Measurements from ENCODE around the gene KRT80. TPM values are rescaled to one million over a fixed set of nuclear protein-coding genes. Genes with fewer than 3 reads are reported as not detected.

KRT80 gene
- total and polyA plus RNA-seq, 3 experiments from 2014 or later, result not detected

DNA sequence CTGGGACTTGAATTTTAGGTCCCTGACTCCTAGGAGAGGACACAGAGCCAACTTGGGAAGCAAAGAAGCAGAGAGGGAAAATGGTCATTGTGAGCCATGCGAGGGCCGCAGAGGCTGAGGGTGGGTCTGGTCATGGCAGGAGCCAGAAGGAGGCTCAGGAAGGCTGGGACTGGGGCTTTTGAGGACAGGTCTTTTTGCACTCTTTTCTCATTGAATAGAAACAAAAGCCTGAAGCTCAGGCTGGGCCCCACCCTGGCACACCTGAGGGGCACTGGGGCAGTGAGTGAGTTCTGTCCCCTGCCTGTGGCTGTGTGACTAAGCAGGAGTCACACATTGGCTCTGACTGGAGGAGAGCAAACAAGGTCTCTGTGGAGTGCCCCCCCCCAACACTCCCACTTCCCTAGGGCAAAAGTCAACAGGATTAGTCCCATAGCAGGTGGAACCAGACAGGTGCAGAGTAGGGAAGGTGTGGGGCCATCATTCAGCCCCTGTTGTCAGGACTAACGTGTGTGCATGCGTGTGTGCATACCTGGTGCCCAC lies 44.1 kb upstream of the KRT80 start:
- peaks cover 0 to 2% (median 0%) of the 10 kb centered on the region in 3 donors for H3K4me1 Mint-ChIP-seq
- H3K4me3 Mint-ChIP-seq, result no peak overlapping the region
- ChIA-PET POLR2A (no interaction called here), CTCF (no interaction called here)
- H3K27me3 Mint-ChIP-seq, result peaks cover 31 to 45% of the 10 kb centered on the region in 2 donors
- H3K27ac Mint-ChIP-seq, result no peak overlapping the region
- H3K27me3 ChIP-seq (ENCODE audit: insufficient read depth, low read length, poor library complexity, severe bottlenecking), result no peaks in the 10 kb centered on the region
- DNase-seq, result no peak
- H3K27ac ChIP-seq (ENCODE audit: low read depth, low read length), result no peak overlapping the region
- no peaks in the 10 kb centered on the region for H3K4me1 ChIP-seq (ENCODE audit: insufficient read depth, low read length)
- no peak overlapping the region for H3K4me3 ChIP-seq (ENCODE audit: low read length)
- no peaks in the 10 kb centered on the region for H3K9me3 ChIP-seq (ENCODE audit: low read length)
- H3K36me3 Mint-ChIP-seq, result no peaks in the 10 kb centered on the region
- H3K9me3 Mint-ChIP-seq, result peaks cover 0 to 2% (median 0%) of the 10 kb centered on the region in 5 donors
- no peaks in the 10 kb centered on the region for H3K36me3 ChIP-seq (ENCODE audit: insufficient read depth, low read length)

DNA sequence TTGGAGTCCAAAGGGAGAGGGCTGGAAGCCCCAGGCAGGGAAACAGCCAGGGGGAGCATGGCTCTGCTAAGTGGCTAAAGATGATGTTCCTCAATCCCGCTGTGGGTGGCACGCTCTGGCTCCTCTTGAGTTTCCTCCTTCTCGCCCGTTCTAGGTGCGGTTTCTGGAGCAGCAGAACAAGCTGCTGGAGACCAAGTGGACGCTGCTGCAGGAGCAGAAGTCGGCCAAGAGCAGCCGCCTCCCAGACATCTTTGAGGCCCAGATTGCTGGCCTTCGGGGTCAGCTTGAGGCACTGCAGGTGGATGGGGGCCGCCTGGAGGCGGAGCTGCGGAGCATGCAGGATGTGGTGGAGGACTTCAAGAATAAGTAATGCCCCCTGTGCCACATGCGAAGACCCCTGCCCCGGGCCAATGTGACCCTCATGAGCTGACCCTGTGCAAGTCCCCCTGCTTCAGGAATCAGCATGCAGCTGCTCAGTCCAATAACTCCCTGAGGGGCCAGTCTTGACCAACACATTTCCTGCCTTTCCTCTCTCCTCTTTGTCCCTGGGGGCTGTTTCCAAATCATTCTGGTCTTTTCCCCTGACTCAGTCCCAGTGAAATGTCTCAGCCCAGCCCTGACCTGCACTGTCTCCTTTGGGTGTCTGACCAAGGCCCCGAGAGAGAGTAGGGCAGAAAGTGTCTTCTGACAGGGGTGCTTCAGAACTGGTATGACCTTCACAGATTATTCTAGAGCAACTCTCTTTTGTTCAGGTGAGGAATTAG lies 43.4 kb upstream of the KRT80 start:
- no peak overlapping the region for H3K27ac Mint-ChIP-seq
- peaks cover 0 to 2% (median 0%) of the 10 kb centered on the region in 5 donors for H3K9me3 Mint-ChIP-seq
- H3K4me3 Mint-ChIP-seq, result no peak overlapping the region
- no peaks in the 10 kb centered on the region for H3K36me3 Mint-ChIP-seq
- Histone ChIP-seq H3K27ac (ENCODE audit: low read depth, low read length) (no peak overlapping the region), H3K4me1 (ENCODE audit: insufficient read depth, low read length) (no peaks in the 10 kb centered on the region), H3K9me3 (ENCODE audit: low read length) (no peaks in the 10 kb centered on the region), H3K36me3 (ENCODE audit: insufficient read depth, low read length) (no peaks in the 10 kb centered on the region), H3K27me3 (ENCODE audit: insufficient read depth, low read length, poor library complexity, severe bottlenecking) (no peaks in the 10 kb centered on the region), H3K4me3 (ENCODE audit: low read length) (no peak overlapping the region)
- CTCF ChIA-PET, result no interaction called here
- DNase-seq, result no peak
- POLR2A ChIA-PET, result no interaction called here
- H3K27me3 Mint-ChIP-seq, result peaks cover 32 to 51% of the 10 kb centered on the region in 2 donors
- H3K4me1 Mint-ChIP-seq, result peaks cover 0 to 2% (median 0%) of the 10 kb centered on the region in 3 donors

DNA sequence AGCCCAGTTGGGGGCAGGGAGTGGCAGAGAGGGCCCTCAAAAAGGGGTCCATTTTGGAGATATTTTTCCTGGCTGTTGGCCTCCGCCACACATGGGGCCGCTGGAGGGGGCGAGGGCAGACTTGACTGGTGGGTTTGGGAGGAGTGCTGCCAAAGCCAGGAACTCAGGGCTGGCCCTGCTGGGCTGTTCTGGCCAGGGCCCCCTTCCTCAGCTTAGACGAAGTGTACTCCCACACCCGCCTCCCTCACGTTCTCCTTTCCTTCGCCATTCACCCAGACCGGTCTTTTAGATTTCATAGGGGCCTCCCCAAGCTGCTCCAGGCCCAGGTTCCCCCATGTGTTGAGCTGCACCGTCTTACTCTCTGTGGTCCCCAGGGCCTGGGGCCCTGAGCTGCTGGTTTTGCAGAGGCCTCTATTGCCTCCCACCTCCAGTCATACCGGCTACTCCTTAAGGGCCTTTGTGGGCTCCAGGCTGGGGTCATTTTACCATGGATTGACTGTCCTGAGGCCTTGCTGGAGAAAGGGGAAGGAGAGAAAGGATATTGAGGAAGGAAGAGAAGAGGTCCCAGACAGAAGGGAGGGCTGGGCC lies 42.5 kb upstream of the KRT80 start:
- DNase-seq, result no peak
- Mint-ChIP-seq H3K36me3 (no peaks in the 10 kb centered on the region), H3K4me3 (no peak overlapping the region), H3K27ac (no peak overlapping the region), H3K27me3 (peaks cover 41 to 57% of the 10 kb centered on the region in 2 donors), H3K9me3 (peaks cover 0 to 2% (median 0%) of the 10 kb centered on the region in 5 donors), H3K4me1 (peaks cover 0 to 2% (median 0%) of the 10 kb centered on the region in 3 donors)
- POLR2A ChIA-PET, result no interaction called here
- H3K4me3 ChIP-seq (ENCODE audit: low read length), result no peak overlapping the region
- CTCF ChIA-PET, result no interaction called here
- H3K27me3 ChIP-seq (ENCODE audit: insufficient read depth, low read length, poor library complexity, severe bottlenecking), result no peaks in the 10 kb centered on the region
- no peak overlapping the region for H3K27ac ChIP-seq (ENCODE audit: low read depth, low read length)
- no peaks in the 10 kb centered on the region for H3K36me3 ChIP-seq (ENCODE audit: insufficient read depth, low read length)
- H3K4me1 ChIP-seq (ENCODE audit: insufficient read depth, low read length), result no peaks in the 10 kb centered on the region
- no peaks in the 10 kb centered on the region for H3K9me3 ChIP-seq (ENCODE audit: low read length)

DNA sequence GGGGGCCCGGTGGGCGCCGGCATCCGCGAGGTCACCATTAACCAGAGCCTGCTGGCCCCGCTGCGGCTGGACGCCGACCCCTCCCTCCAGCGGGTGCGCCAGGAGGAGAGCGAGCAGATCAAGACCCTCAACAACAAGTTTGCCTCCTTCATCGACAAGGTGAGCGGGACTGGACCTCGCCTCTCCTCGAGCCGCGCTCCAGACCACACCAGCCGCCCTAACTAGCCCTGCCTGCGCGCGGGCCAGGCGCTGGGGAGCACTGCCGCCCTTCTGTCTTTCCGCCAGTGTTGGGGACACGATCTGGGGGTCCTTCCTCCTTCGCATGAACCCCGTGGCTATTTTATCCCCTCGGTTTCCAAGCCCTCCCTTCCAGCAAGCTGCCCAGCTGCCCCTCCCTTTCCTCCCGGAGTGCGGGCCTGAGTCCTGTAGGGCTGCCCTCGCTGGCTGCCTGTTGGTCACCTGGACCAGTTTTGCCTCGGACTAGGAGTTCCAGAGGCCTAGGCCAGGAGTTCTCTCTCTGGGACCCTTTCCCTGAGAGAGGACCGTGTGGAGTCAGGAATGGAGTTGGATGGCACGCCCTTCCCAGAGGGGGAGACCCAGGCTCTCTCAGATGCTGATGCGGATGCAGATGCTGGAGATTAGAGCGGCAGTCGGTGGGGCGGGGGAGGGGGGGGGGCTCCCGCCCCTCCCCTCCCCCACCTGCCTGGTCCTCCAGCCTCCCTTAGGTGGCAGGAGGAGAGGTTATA lies 41.8 kb upstream of the KRT80 start:
- H3K4me3 ChIP-seq (ENCODE audit: low read length), result no peak overlapping the region
- H3K27me3 ChIP-seq (ENCODE audit: insufficient read depth, low read length, poor library complexity, severe bottlenecking), result no peaks in the 10 kb centered on the region
- Mint-ChIP-seq H3K4me1 (peaks cover 0 to 2% (median 0%) of the 10 kb centered on the region in 3 donors), H3K4me3 (no peak overlapping the region), H3K27me3 (peaks cover 41 to 58% of the 10 kb centered on the region in 2 donors), H3K36me3 (no peaks in the 10 kb centered on the region), H3K27ac (no peak overlapping the region), H3K9me3 (peaks cover 0 to 2% (median 0%) of the 10 kb centered on the region in 5 donors)
- no peaks in the 10 kb centered on the region for H3K4me1 ChIP-seq (ENCODE audit: insufficient read depth, low read length)
- CTCF ChIA-PET, result no interaction called here
- H3K36me3 ChIP-seq (ENCODE audit: insufficient read depth, low read length), result no peaks in the 10 kb centered on the region
- POLR2A ChIA-PET, result no interaction called here
- H3K9me3 ChIP-seq (ENCODE audit: low read length), result no peaks in the 10 kb centered on the region
- no peak overlapping the region for H3K27ac ChIP-seq (ENCODE audit: low read depth, low read length)
- DNase-seq, result no peak

DNA sequence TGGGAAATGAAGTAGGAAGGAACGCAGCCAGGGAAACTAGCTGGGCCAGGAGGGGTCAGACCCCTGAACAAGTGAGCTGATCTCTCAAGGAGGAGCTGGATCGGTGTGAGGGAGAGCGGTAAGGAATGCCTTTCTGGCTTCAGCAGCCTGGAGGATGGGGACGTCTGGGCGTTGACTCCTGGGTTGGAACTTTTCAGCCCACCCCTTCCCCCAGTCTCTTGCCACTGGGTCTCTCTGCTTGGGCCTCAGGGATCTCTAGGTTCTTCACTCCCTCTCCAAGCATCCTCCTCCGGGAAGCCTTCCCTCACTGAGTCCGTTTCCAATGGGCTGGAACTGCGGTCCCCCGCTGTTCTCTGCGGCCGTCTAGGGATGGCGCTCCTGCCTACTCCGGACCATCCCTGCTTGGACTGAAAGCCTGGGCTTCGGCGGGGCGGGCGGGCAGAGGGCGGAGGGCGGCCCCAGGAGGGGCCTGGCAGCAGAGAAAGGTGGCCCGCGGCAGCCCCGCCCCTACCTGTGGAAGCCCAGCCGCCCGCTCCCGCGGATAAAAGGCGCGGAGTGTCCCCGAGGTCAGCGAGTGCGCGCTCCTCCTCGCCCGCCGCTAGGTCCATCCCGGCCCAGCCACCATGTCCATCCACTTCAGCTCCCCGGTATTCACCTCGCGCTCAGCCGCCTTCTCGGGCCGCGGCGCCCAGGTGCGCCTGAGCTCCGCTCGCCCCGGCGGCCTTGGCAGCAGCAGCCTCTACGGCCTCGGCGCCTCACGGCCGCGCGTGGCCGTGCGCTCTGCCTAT lies 41.1 kb upstream of the KRT80 start, which contains the start of gene KRT7:
KRT7 (plus strand) TSS at position 570 of the 788 bp plus-strand sequence; CDS start at position 624, 54 bp downstream.
- ChIA-PET CTCF (no interaction called here), POLR2A (no interaction called here)
- Mint-ChIP-seq H3K9me3 (peaks cover 0 to 2% (median 0%) of the 10 kb centered on the region in 5 donors), H3K27ac (no peak within 1 kb of the TSS), H3K27me3 (peaks cover 46 to 63% of the 10 kb centered on the region in 2 donors), H3K4me3 (no peak within 1 kb of the TSS), H3K4me1 (peaks cover 0 to 2% (median 0%) of the 10 kb centered on the region in 3 donors), H3K36me3 (no peaks in the 10 kb centered on the region)
- Histone ChIP-seq H3K27me3 (ENCODE audit: insufficient read depth, low read length, poor library complexity, severe bottlenecking) (no peaks in the 10 kb centered on the region), H3K4me1 (ENCODE audit: insufficient read depth, low read length) (no peaks in the 10 kb centered on the region), H3K36me3 (ENCODE audit: insufficient read depth, low read length) (no peaks in the 10 kb centered on the region), H3K27ac (ENCODE audit: low read depth, low read length) (no peak within 1 kb of the TSS), H3K9me3 (ENCODE audit: low read length) (no peaks in the 10 kb centered on the region), H3K4me3 (ENCODE audit: low read length) (no peak within 1 kb of the TSS)
- DNase-seq, result no peak

DNA sequence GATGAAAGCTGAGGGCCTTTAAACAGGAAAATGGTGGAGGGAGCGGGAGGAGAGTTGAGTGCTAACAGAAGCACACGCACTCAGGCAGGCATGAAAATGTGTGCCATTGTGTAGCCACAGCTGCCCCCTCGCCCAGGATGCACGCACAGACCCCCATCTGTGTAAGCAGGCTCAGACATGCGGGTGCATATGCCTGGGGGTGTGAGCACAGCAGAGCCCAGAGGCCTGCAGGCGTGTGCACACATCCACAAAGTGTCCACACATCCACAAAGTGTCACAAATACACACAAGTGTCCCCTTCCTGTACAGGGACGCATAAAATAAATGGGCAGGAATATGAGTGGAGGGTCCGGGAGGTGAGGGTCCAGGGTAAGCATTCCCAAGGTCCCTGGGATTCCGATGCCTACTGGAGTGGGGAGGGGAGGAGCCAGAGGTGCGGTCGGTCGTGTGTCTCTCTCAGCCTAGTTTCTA lies 40.4 kb upstream of the KRT80 start:
- Histone ChIP-seq H3K36me3 (ENCODE audit: insufficient read depth, low read length) (no peaks in the 10 kb centered on the region), H3K4me3 (ENCODE audit: low read length) (no peak overlapping the region), H3K27ac (ENCODE audit: low read depth, low read length) (no peak overlapping the region), H3K27me3 (ENCODE audit: insufficient read depth, low read length, poor library complexity, severe bottlenecking) (no peaks in the 10 kb centered on the region), H3K9me3 (ENCODE audit: low read length) (no peaks in the 10 kb centered on the region), H3K4me1 (ENCODE audit: insufficient read depth, low read length) (no peaks in the 10 kb centered on the region)
- H3K36me3 Mint-ChIP-seq, result no peaks in the 10 kb centered on the region
- DNase-seq, result no peak
- CTCF ChIA-PET, result no interaction called here
- peaks cover 0 to 2% (median 0%) of the 10 kb centered on the region in 5 donors for H3K9me3 Mint-ChIP-seq
- POLR2A ChIA-PET, result no interaction called here
- no peak overlapping the region for H3K27ac Mint-ChIP-seq
- peaks cover 0 to 2% (median 0%) of the 10 kb centered on the region in 3 donors for H3K4me1 Mint-ChIP-seq
- H3K27me3 Mint-ChIP-seq, result peaks cover 46 to 64% of the 10 kb centered on the region in 2 donors
- no peak overlapping the region for H3K4me3 Mint-ChIP-seq

DNA sequence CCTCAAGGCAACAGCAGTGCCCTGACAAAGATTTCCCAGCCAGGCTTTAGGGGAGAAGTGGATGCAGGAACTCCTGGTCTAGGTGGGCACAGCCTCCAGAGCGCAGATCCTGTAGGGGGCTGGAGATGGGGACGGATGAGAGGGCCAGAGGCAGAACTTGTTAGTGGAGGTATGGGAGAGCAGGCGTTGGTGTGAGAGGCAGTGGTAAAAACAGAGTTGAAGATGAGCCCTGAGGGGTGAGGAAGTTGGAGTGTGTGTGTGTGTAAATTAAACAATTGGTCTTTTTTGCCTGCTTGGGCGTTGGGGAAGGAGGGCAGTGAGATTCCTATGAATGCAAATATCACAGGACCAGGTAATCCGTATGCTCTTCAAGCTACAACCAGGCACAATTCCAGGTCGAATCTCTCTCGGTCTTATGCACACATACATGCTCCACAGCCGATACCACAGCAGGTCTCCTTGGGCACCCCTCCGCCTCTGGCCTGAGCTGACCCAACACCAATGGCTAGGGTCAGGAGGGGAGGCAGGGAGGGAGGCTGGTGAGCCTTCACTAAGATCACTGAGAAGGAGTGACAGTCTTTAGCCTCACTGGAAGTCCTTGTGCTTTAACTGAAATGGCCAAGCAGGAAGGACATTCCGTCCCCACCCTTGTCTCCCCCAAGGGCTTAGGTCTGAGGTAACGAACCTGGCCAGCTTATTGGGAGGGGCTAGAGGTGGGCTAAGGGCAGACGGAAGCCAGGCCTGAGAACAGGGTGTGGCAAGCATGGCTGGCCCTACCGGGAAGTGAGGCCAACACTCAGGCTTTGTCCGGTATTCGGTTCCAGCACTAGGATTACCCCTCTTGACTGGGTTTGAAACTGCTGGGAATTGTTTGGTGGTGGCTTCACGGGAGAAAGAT lies 39.7 kb upstream of the KRT80 start:
- POLR2A ChIA-PET, result no interaction called here
- CTCF ChIA-PET, result no interaction called here
- Histone ChIP-seq H3K27me3 (ENCODE audit: insufficient read depth, low read length, poor library complexity, severe bottlenecking) (no peaks in the 10 kb centered on the region), H3K4me1 (ENCODE audit: insufficient read depth, low read length) (no peaks in the 10 kb centered on the region), H3K36me3 (ENCODE audit: insufficient read depth, low read length) (no peaks in the 10 kb centered on the region), H3K9me3 (ENCODE audit: low read length) (no peaks in the 10 kb centered on the region), H3K27ac (ENCODE audit: low read depth, low read length) (no peak overlapping the region), H3K4me3 (ENCODE audit: low read length) (no peak overlapping the region)
- H3K27ac Mint-ChIP-seq, result peak overlapping the region in 2 of 8 donors; percentile 27 to 39
- no peak for DNase-seq
- no peaks in the 10 kb centered on the region for H3K36me3 Mint-ChIP-seq
- H3K4me3 Mint-ChIP-seq, result no peak overlapping the region
- H3K27me3 Mint-ChIP-seq, result peaks cover 45 to 65% of the 10 kb centered on the region in 2 donors
- H3K4me1 Mint-ChIP-seq, result peaks cover 0 to 2% (median 0%) of the 10 kb centered on the region in 3 donors
- peaks cover 0 to 2% (median 0%) of the 10 kb centered on the region in 5 donors for H3K9me3 Mint-ChIP-seq
